KMS-11 (cell line): ENCODE measurements around the gene FHIT.

Source experiments
- H2AFZ ChIP-seq: fragments of 200-600 bp; sonication (generic); 2 replicates; pipeline ENCODE4 v1.6.1; 2016; ENCODE audit warnings: antibody characterized with exemption, mixed run types, low read depth
- H3K27ac ChIP-seq: fragments of 200-600 bp; sonication (generic); 2 replicates; pipeline ENCODE4 v1.6.1; 2016; ENCODE audit warnings: mild to moderate bottlenecking, mixed run types
- H3K27me3 ChIP-seq: fragments of 200-600 bp; sonication (generic); 2 replicates; pipeline ENCODE4 v1.6.1; 2017; ENCODE audit warnings: mild to moderate bottlenecking, low read depth, mixed run types, moderate library complexity; ENCODE audit not compliant: insufficient read depth
- H3K36me3 ChIP-seq: fragments of 200-600 bp; sonication (generic); 2 replicates; pipeline ENCODE4 v1.6.1; 2017; ENCODE audit warnings: mild to moderate bottlenecking, mixed run types; ENCODE audit not compliant: insufficient read depth
- H3K4me1 ChIP-seq: fragments of 200-600 bp; sonication (generic); 2 replicates; pipeline ENCODE4 v1.6.1; 2016; ENCODE audit warnings: mild to moderate bottlenecking, low read depth, mixed run types; ENCODE audit not compliant: poor library complexity, severe bottlenecking
- H3K4me2 ChIP-seq: fragments of 200-600 bp; sonication (generic); 2 replicates; pipeline ENCODE4 v1.7.0; 2016; ENCODE audit warnings: mild to moderate bottlenecking, mixed run types
- H3K4me3 ChIP-seq: fragments of 200-600 bp; sonication (generic); IDR thresholded peaks from 2 replicates; pipeline ENCODE4 v1.6.1; 2017; ENCODE audit warnings: low read depth, low read length, mixed read lengths; ENCODE audit not compliant: insufficient read depth
- H3K79me2 ChIP-seq: fragments of 200-600 bp; sonication (generic); 2 replicates; pipeline ENCODE4 v1.6.1; 2016; ENCODE audit warnings: low read depth, mixed run types; ENCODE audit not compliant: insufficient read depth
- H3K9ac ChIP-seq: fragments of 200-600 bp; sonication (generic); 2 replicates; pipeline ENCODE4 v1.6.1; 2016; ENCODE audit warnings: mild to moderate bottlenecking, mixed run types
- H4K20me1 ChIP-seq: fragments of 200-600 bp; sonication (generic); 2 replicates; pipeline ENCODE4 v1.6.1; 2016; ENCODE audit warnings: mild to moderate bottlenecking, mixed run types; ENCODE audit not compliant: insufficient read depth
- TF ChIP-seq, protein P1 (sequence below): fragments of 200-600 bp; sonication (generic); conservative IDR thresholded peaks from 2 replicates; pipeline ENCODE4 v1.6.1; 2017; ENCODE audit warnings: low read depth, mild to moderate bottlenecking, antibody characterized with exemption, low read length, moderate library complexity, mixed read lengths

FHIT gene

DNA sequence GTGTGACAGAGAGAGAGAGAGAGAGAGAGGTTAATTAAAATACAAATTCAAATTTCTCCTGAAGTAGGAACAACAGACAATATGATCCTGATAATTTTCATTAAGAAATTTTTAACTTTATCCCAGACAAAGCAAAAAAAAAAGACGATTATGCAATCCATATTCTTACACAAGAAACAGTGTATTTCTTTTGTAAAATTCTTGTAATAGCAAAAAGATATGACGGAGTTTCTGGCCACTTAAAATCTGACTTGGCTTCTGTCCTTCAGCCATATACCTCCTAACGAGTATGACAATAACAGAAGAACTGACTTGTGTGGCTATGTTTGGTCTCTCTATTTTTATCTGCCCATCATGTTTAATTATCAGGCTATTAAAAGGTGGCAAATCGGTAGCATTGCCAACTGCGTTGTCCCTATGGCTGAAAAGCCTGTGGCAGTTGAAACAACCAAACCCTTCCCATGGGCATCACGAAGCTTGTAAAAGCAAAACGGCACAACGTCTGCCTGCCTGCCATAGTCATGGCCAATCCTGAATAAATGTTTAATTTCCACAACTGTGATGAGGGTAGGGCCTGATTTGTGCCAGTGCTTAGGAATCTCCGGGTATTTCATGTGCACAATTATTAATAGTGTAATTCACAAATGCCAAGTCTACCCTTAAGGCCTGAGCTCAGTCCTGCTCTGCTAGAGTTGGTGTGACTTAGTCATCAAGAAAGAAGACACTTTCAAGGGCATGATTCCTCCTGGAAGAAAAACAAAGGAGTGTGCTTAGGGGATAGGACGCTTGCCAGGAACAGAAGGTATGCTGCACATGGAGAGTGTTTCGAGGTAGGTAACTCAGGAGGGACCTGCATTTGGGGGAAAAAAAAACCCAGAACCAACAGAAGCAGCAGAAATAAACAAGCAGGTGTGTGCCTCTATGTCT lies 1090.2 kb downstream of the FHIT start:
- no peaks in the 10 kb centered on the region for H3K36me3 ChIP-seq
- no peak overlapping the region for H3K27ac ChIP-seq
- H3K4me1 ChIP-seq, result no peaks in the 10 kb centered on the region
- H3K27me3 ChIP-seq, result no peaks in the 10 kb centered on the region
- H3K9ac ChIP-seq, result no peak overlapping the region
- H4K20me1 ChIP-seq, result no peaks in the 10 kb centered on the region
- TF ChIP-seq, protein P1, sequence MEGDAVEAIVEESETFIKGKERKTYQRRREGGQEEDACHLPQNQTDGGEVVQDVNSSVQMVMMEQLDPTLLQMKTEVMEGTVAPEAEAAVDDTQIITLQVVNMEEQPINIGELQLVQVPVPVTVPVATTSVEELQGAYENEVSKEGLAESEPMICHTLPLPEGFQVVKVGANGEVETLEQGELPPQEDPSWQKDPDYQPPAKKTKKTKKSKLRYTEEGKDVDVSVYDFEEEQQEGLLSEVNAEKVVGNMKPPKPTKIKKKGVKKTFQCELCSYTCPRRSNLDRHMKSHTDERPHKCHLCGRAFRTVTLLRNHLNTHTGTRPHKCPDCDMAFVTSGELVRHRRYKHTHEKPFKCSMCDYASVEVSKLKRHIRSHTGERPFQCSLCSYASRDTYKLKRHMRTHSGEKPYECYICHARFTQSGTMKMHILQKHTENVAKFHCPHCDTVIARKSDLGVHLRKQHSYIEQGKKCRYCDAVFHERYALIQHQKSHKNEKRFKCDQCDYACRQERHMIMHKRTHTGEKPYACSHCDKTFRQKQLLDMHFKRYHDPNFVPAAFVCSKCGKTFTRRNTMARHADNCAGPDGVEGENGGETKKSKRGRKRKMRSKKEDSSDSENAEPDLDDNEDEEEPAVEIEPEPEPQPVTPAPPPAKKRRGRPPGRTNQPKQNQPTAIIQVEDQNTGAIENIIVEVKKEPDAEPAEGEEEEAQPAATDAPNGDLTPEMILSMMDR, result no peak
- no peak overlapping the region for H3K4me2 ChIP-seq
- no peak overlapping the region for H2AFZ ChIP-seq
- H3K4me3 ChIP-seq, result no peak overlapping the region
- H3K79me2 ChIP-seq, result no peaks in the 10 kb centered on the region

DNA sequence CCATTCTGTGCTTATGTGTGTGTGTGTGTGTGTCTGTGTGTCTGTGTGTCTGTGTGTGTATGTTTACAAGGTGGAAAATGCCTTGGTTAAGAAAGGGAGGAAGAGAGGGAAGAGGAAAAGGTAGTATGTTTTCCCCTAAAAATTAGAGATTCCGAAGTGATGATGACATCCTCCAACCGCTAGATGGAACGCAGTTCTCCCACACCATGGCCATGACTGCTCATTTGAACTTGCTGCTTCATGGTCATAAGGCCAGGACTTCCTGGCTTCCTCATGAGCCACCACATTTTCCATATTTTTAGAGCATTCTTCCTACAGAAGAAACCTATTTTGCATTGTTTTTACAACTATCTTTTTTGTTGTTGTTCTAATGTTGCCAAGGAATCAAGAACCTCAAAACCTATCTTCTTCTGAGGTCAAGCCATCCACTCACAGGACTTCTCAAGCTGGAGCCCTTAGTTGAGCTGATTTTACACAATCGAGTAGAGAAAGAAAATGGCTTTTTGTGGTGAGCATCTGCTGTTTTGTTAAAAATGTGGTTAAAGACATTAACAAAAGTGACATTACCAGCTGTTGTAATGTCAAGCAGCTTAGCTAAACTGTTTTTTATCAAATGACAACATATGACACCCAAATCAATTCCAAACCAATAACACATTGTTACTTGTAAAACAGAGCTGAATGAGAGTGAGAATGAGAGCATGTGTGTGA lies 1091.0 kb downstream of the FHIT start:
- no peak overlapping the region for H2AFZ ChIP-seq
- H3K27me3 ChIP-seq, result no peaks in the 10 kb centered on the region
- no peaks in the 10 kb centered on the region for H3K4me1 ChIP-seq

DNA sequence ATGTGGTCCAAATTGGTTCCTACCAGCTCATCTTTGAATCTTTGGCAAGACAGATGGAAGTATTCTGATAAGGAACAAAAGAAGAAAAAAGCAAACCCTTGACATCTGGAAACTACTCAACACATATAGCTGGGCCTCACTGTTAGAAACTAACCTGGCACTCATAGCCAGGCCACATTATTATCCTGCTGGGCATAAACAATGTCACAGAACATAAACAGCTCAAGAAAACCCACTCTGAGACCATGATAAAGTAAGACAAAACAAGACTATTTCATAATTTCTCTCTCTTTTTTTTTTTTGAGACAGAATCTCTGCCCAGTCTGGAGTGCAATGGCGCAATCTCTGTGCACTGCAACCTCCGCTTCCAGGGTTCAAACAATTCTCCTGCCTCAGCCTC lies 1093.2 kb downstream of the FHIT start:
- H3K4me2 ChIP-seq, result no peak overlapping the region
- H3K9ac ChIP-seq, result no peak overlapping the region

More for the DNA sequence above, 1091.0 kb downstream of the FHIT start:
- TF ChIP-seq, protein P1, result no peak
- no peak overlapping the region for H3K9ac ChIP-seq
- no peaks in the 10 kb centered on the region for H3K36me3 ChIP-seq
- no peaks in the 10 kb centered on the region for H4K20me1 ChIP-seq
- no peaks in the 10 kb centered on the region for H3K79me2 ChIP-seq
- H3K27ac ChIP-seq, result no peak overlapping the region
- no peak overlapping the region for H3K4me3 ChIP-seq
- no peak overlapping the region for H3K4me2 ChIP-seq

DNA sequence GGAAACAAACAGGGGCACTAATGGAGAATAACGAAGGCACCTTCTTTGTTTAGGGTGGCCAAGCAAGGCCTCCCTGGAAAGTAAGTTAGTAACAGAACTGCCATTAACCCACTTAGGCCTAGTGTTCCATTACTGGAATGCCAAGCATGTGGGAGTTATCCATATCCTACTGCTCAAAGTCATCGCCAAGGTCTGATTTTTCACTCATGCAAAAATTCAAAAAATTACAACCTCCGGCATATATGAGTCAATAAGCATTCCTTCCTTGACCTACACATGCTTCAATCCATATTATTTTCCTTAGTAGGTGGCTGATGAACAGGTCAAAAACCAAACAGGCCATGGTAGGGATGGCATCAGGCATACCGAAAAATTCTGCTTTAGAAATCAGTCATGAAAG lies 1097.2 kb downstream of the FHIT start:
- no peaks in the 10 kb centered on the region for H3K36me3 ChIP-seq
- H3K79me2 ChIP-seq, result no peaks in the 10 kb centered on the region
- H4K20me1 ChIP-seq, result no peaks in the 10 kb centered on the region
- TF ChIP-seq, protein P1, result no peak
- no peak overlapping the region for H3K4me3 ChIP-seq
- H3K27ac ChIP-seq, result no peak overlapping the region
- H3K4me1 ChIP-seq, result no peaks in the 10 kb centered on the region
- H2AFZ ChIP-seq, result no peak overlapping the region
- H3K4me2 ChIP-seq, result no peak overlapping the region
- H3K9ac ChIP-seq, result no peak overlapping the region
- H3K27me3 ChIP-seq, result no peaks in the 10 kb centered on the region

More for the DNA sequence above, 1093.2 kb downstream of the FHIT start:
- no peaks in the 10 kb centered on the region for H3K27me3 ChIP-seq
- no peak overlapping the region for H3K4me3 ChIP-seq
- no peaks in the 10 kb centered on the region for H3K4me1 ChIP-seq
- H2AFZ ChIP-seq, result no peak overlapping the region
- TF ChIP-seq, protein P1, result no peak
- no peak overlapping the region for H3K27ac ChIP-seq
- no peaks in the 10 kb centered on the region for H3K79me2 ChIP-seq
- H4K20me1 ChIP-seq, result no peaks in the 10 kb centered on the region
- no peaks in the 10 kb centered on the region for H3K36me3 ChIP-seq
